ENCODE measurements around the gene CLEC18B. TPM values are rescaled to one million over a fixed set of nuclear protein-coding genes. Genes with fewer than 3 reads are reported as not detected.

Gene CLEC18B
- total RNA-seq, 1 donor from 2014 or later: 0.30 TPM

- peaks cover 98% of the 10 kb centered on the region for H3K36me3 ChIP-seq
- intact Hi-C loops (cut with micrococcal nuclease): no loop called here
- H3K27ac ChIP-seq (replicated peaks): peak overlapping the region; percentile 7
- no peak for TF ChIP-seq CTCF (IDR thresholded peaks at IDR 0.05; ENCODE audit: borderline replicate concordance)
- DNase-seq: no peak
- H3K9me3 ChIP-seq (replicated peaks): no peaks in the 10 kb centered on the region
- no peaks in the 10 kb centered on the region for H3K4me1 ChIP-seq
- H3K4me3 ChIP-seq: no peak overlapping the region
- H3K27me3 ChIP-seq (ENCODE audit: low read depth): no peaks in the 10 kb centered on the region
Observed at GRCh38 chr16:74465281-74465680, 44.0 kb upstream of the CLEC18B start.

DNA sequence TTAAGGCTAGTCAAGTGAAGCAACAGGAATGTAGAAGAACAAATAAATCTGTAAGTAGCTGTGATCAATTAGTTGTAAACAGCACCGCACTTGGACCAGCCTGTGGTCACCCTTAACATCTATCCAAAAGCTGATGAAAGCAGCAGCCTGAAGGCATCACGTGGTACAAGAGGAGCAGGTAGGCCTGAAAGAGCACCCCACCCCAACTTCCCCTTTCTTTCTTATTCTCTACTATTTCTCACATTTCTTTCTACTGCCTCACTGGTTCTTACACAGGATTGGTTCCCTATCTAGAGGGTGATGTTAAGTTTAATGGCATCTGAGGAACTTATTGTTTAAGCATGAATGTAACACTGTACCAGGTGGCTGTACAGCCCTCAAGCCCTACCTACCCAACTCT is 42.6 kb upstream of the CLEC18B start:
- TF ChIP-seq CTCF (IDR thresholded peaks at IDR 0.05; ENCODE audit: borderline replicate concordance): no peak
- no peaks in the 10 kb centered on the region for H3K4me1 ChIP-seq

GRCh38 chr16:74462361-74462760 is 41.1 kb upstream of the CLEC18B start:
- no peak for DNase-seq
- Histone ChIP-seq H3K27me3 (ENCODE audit: low read depth) (no peaks in the 10 kb centered on the region), H3K36me3 (peaks cover 99% of the 10 kb centered on the region), H3K4me1 (no peaks in the 10 kb centered on the region), H3K4me3 (no peak overlapping the region), H3K27ac (replicated peaks) (no peak overlapping the region), H3K9me3 (replicated peaks) (no peaks in the 10 kb centered on the region)
- no peak for TF ChIP-seq CTCF (IDR thresholded peaks at IDR 0.05; ENCODE audit: borderline replicate concordance)
- intact Hi-C loops (cut with micrococcal nuclease): no loop called here

More for the DNA sequence above, 42.6 kb upstream of the CLEC18B start:
- Histone ChIP-seq H3K9me3 (replicated peaks) (no peaks in the 10 kb centered on the region), H3K27me3 (ENCODE audit: low read depth) (no peaks in the 10 kb centered on the region), H3K36me3 (peaks cover 100% of the 10 kb centered on the region), H3K27ac (replicated peaks) (no peak overlapping the region), H3K4me3 (no peak overlapping the region)
- DNase-seq: no peak
- intact Hi-C loops (cut with micrococcal nuclease): no loop called here

GRCh38 chr16:74461826-74462225 is 40.5 kb upstream of the CLEC18B start:
- intact Hi-C loops (cut with micrococcal nuclease): no loop called here
- Histone ChIP-seq H3K27me3 (ENCODE audit: low read depth) (no peaks in the 10 kb centered on the region), H3K4me3 (no peak overlapping the region), H3K36me3 (peaks cover 99% of the 10 kb centered on the region), H3K9me3 (replicated peaks) (no peaks in the 10 kb centered on the region), H3K4me1 (no peaks in the 10 kb centered on the region), H3K27ac (replicated peaks) (no peak overlapping the region)
- DNase-seq: no peak
- TF ChIP-seq CTCF (IDR thresholded peaks at IDR 0.05; ENCODE audit: borderline replicate concordance): no peak

DNA sequence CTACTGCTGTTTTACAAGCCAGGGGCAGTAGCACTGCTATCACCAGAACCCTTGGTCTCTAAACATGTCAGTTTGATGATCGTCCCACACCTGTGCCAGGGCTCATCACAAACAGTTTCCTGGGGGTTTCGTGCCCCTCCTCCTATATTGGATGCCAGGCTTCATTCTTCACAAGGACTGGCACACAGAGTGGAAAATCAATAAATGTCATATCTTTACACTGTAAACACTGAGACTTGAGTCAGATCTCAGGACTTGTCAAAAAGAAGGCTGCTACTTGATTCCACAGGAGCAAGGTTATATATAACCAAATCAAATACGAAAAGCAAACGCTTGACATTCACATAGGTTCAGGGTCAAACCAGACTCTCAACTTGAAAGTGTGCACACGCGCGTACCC is 39.3 kb upstream of the CLEC18B start:
- Histone ChIP-seq H3K27ac (replicated peaks) (no peak overlapping the region), H3K36me3 (peaks cover 99% of the 10 kb centered on the region), H3K4me3 (no peak overlapping the region), H3K4me1 (no peaks in the 10 kb centered on the region), H3K9me3 (replicated peaks) (no peaks in the 10 kb centered on the region), H3K27me3 (ENCODE audit: low read depth) (no peaks in the 10 kb centered on the region)
- DNase-seq: no peak
- no peak for TF ChIP-seq CTCF (IDR thresholded peaks at IDR 0.05; ENCODE audit: borderline replicate concordance)
- intact Hi-C loops (cut with micrococcal nuclease): no loop called here

DNA sequence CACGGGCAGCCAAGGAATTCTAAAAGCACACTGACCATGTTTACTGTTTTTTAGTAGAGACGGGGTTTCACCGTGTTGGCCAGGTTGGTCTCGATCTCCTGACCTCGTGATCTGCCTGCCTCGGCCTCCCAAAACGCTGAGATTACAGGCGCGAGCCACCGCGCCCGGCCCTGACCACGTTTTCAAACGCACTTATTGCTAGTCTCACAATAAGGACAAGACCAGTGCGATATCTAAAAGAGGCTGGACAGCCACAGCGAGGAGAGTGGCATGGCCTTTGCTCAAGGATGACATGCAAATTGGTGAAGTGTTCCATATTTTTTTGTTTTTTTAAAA is 35.0 kb upstream of the CLEC18B start:
- Histone ChIP-seq H3K4me3 (no peak overlapping the region), H3K4me1 (peaks cover 2% of the 10 kb centered on the region), H3K9me3 (replicated peaks) (no peaks in the 10 kb centered on the region), H3K27me3 (ENCODE audit: low read depth) (no peaks in the 10 kb centered on the region), H3K36me3 (peaks cover 93% of the 10 kb centered on the region), H3K27ac (replicated peaks) (no peak overlapping the region)
- no peak for TF ChIP-seq CTCF (IDR thresholded peaks at IDR 0.05; ENCODE audit: borderline replicate concordance)
- no peak for DNase-seq
- intact Hi-C loops (cut with micrococcal nuclease): no loop called here
